WERI-Rb-1 (cell line): ENCODE measurements around the gene SPAG9.

Source experiments
- DNase-seq: peaks from one replicate; pipeline ENCODE4 v3.0.0-alpha.2; 2020
- H3K27ac ChIP-seq: fragments of 250-450 bp; sonication (Bioruptor Pico); 2 replicates; pipeline ENCODE4 v1.5.1; 2020; ENCODE audit warnings: mild to moderate bottlenecking, moderate library complexity
- H3K27me3 ChIP-seq: fragments of 250-450 bp; sonication (Bioruptor Pico); 2 replicates; pipeline ENCODE4 v1.5.1; 2021; ENCODE audit warnings: mild to moderate bottlenecking, low read depth, moderate library complexity; ENCODE audit not compliant: insufficient read depth, severe bottlenecking
- H3K36me3 ChIP-seq: fragments of 250-450 bp; sonication (Bioruptor Pico); 2 replicates; pipeline ENCODE4 v1.5.1; 2020; ENCODE audit warnings: mild to moderate bottlenecking, moderate library complexity
- H3K4me3 ChIP-seq: 2 replicates; pipeline ENCODE4 v1.5.1; 2011; ENCODE audit warnings: low read depth, mild to moderate bottlenecking, control low read depth, low read length
- H3K9me3 ChIP-seq: fragments of 250-450 bp; sonication (Bioruptor Pico); 2 replicates; pipeline ENCODE4 v1.5.1; 2021; ENCODE audit warnings: mild to moderate bottlenecking, moderate library complexity; ENCODE audit not compliant: severe bottlenecking
- CTCF ChIP-seq: IDR thresholded peaks from 2 replicates; pipeline ENCODE4 v1.5.1; 2011; ENCODE audit warnings: low read depth, mild to moderate bottlenecking, control low read depth, inconsistent platforms, low read length

Gene SPAG9

GRCh38 chr17:50946891-50947781 is 173.5 kb downstream of the SPAG9 start:
- DNase-seq, result peak; percentile 35
- Histone ChIP-seq H3K9me3 (no peaks in the 10 kb centered on the region), H3K36me3 (no peaks in the 10 kb centered on the region), H3K27me3 (no peaks in the 10 kb centered on the region), H3K4me3 (no peak overlapping the region), H3K27ac (peak overlapping the region; percentile 15; the same call in 1 of the 2 replicates)
- no peak for TF ChIP-seq CTCF

- Histone ChIP-seq H3K36me3 (no peaks in the 10 kb centered on the region), H3K27me3 (no peaks in the 10 kb centered on the region), H3K27ac (no peak overlapping the region), H3K4me3 (no peak overlapping the region), H3K9me3 (no peaks in the 10 kb centered on the region)
- DNase-seq, result peak; percentile 8
- TF ChIP-seq CTCF, result no peak
These were observed 174.3 kb downstream of the SPAG9 start for GRCh38 chr17:50946223-50946890.

- Histone ChIP-seq H3K27ac (no peak overlapping the region), H3K9me3 (no peaks in the 10 kb centered on the region), H3K4me3 (no peak overlapping the region), H3K27me3 (no peaks in the 10 kb centered on the region), H3K36me3 (no peaks in the 10 kb centered on the region)
- peak; percentile 4 for DNase-seq
- TF ChIP-seq CTCF, result no peak
These were observed 174.9 kb downstream of the SPAG9 start for GRCh38 chr17:50945779-50946222.

- H3K36me3 ChIP-seq, result no peaks in the 10 kb centered on the region
- peak overlapping the region; percentile 72 for H3K27ac ChIP-seq
- no peaks in the 10 kb centered on the region for H3K27me3 ChIP-seq
- no peak for TF ChIP-seq CTCF
- peak; percentile 7 for DNase-seq
- 0 out of 2 replicates have a peak overlapping the region, but pooled peaks have one; percentile 9 for H3K4me3 ChIP-seq
- no peaks in the 10 kb centered on the region for H3K9me3 ChIP-seq
These were observed 175.6 kb downstream of the SPAG9 start for GRCh38 chr17:50944902-50945720.

- no peaks in the 10 kb centered on the region for H3K9me3 ChIP-seq
- no peak for TF ChIP-seq CTCF
- no peaks in the 10 kb centered on the region for H3K36me3 ChIP-seq
- peak overlapping the region; percentile 95 for H3K27ac ChIP-seq
- peak overlapping the region; percentile 60 for H3K4me3 ChIP-seq
- peak; percentile 100 for DNase-seq
- no peaks in the 10 kb centered on the region for H3K27me3 ChIP-seq
These were observed 176.4 kb downstream of the SPAG9 start for GRCh38 chr17:50944054-50944901.
